WTC11 (cell line): Measurements from ENCODE around the gene GSK3B. TPM values are rescaled to one million over a fixed set of nuclear protein-coding genes. Genes with fewer than 3 reads are reported as not detected.

Experiments used
- ATAC-seq: fragments of 200-7000 bp; cut with Tn5 transposase; 2 replicates; pipeline ENCODE4 v1.10.0; 2021; ENCODE audit warnings: mild to moderate bottlenecking, moderate library complexity
- CTCF ChIA-PET: fragments of 300-600 bp; sonication (Branson Sonifier 250); formaldehyde crosslinking; loops from one replicate; lab custom pipeline; 2021; ENCODE audit warnings: antibody characterized with exemption; lab: Charles Lee
- POLR2A ChIA-PET: fragments of 350-600 bp; sonication (Branson Sonifier 250); formaldehyde crosslinking; loops from one replicate; lab custom pipeline; 2021; ENCODE audit warnings: antibody characterized with exemption; lab: Charles Lee
- DNase-seq: peaks from one replicate; pipeline ENCODE4 v3.0.0; 2021; ENCODE audit warnings: low spot score
- H3K27ac Mint-ChIP-seq: 2 replicates; pipeline ENCODE4 v1.8.0; 2021; ENCODE audit warnings: mixed read lengths
- H3K27me3 Mint-ChIP-seq: 2 replicates; pipeline ENCODE4 v1.8.0; 2021; ENCODE audit warnings: low read depth, mild to moderate bottlenecking, moderate library complexity, mixed read lengths
- H3K36me3 Mint-ChIP-seq: 2 replicates; pipeline ENCODE4 v1.8.0; 2021; ENCODE audit warnings: mixed read lengths
- H3K4me1 Mint-ChIP-seq: 2 replicates; pipeline ENCODE4 v1.8.0; 2022; ENCODE audit warnings: mixed read lengths
- H3K4me3 Mint-ChIP-seq: 2 replicates; pipeline ENCODE4 v1.8.0; 2021; ENCODE audit warnings: mild to moderate bottlenecking, moderate library complexity, mixed read lengths
- H3K9me3 Mint-ChIP-seq: 2 replicates; pipeline ENCODE4 v1.8.0; 2021; ENCODE audit warnings: mixed read lengths
- CREM ChIP-seq: sonication (generic); formaldehyde crosslinking; IDR thresholded peaks from 2 replicates; pipeline ENCODE4 v1.8.1; 2022; ENCODE audit warnings: mild to moderate bottlenecking, missing genetic modification reagents, moderate library complexity
- ERG ChIP-seq: fragments of 250-450 bp; sonication (Bioruptor Pico); IDR thresholded peaks from 2 replicates; pipeline ENCODE4 v1.8.0; 2021; ENCODE audit warnings: mild to moderate bottlenecking
- ETV6 ChIP-seq: sonication (generic); formaldehyde crosslinking; IDR thresholded peaks from 2 replicates; pipeline ENCODE4 v1.8.1; 2022; ENCODE audit warnings: mild to moderate bottlenecking, missing genetic modification reagents
- FOXP1 ChIP-seq: sonication (generic); formaldehyde crosslinking; IDR thresholded peaks from 2 replicates; pipeline ENCODE4 v1.8.0; 2022; ENCODE audit warnings: missing genetic modification reagents, mild to moderate bottlenecking, moderate library complexity, borderline replicate concordance
- GRHL2 ChIP-seq: fragments of 250-450 bp; sonication (Bioruptor Pico); IDR thresholded peaks from 2 replicates; pipeline ENCODE4 v1.8.0; 2022; ENCODE audit warnings: mild to moderate bottlenecking, moderate library complexity; ENCODE audit not compliant: insufficient replicate concordance, severe bottlenecking
- IRF1 ChIP-seq: sonication (generic); formaldehyde crosslinking; IDR thresholded peaks from 2 replicates; pipeline ENCODE4 v1.8.0; 2023; ENCODE audit warnings: missing genetic modification reagents
- MYBL2 ChIP-seq: sonication (generic); formaldehyde crosslinking; IDR thresholded peaks from 2 replicates; pipeline ENCODE4 v1.8.1; 2023; ENCODE audit warnings: mild to moderate bottlenecking, moderate library complexity, missing genetic modification reagents
- NFATC4 ChIP-seq: fragments of 250-450 bp; sonication (Bioruptor Pico); IDR thresholded peaks from 2 replicates; pipeline ENCODE4 v1.9.0; 2021; ENCODE audit warnings: mild to moderate bottlenecking
- NFE2L1 ChIP-seq: sonication (generic); formaldehyde crosslinking; IDR thresholded peaks from 2 replicates; pipeline ENCODE4 v1.8.1; 2023; ENCODE audit warnings: missing genetic modification reagents
- RELA ChIP-seq: sonication (generic); formaldehyde crosslinking; IDR thresholded peaks from 2 replicates; pipeline ENCODE4 v1.8.1; 2022; ENCODE audit warnings: missing genetic modification reagents, mild to moderate bottlenecking, borderline replicate concordance
- SP1 ChIP-seq: sonication (generic); formaldehyde crosslinking; conservative IDR thresholded peaks from 2 replicates; pipeline ENCODE4 v1.8.1; 2022; ENCODE audit warnings: missing genetic modification reagents
- TEAD4 ChIP-seq: sonication (generic); formaldehyde crosslinking; IDR thresholded peaks from 2 replicates; pipeline ENCODE4 v1.8.0; 2022; ENCODE audit warnings: mild to moderate bottlenecking, missing genetic modification reagents
- TP53 ChIP-seq: sonication (generic); formaldehyde crosslinking; IDR thresholded peaks from 2 replicates; pipeline ENCODE4 v1.8.1; 2023; ENCODE audit warnings: mild to moderate bottlenecking, missing genetic modification reagents
- USF2 ChIP-seq: sonication (generic); formaldehyde crosslinking; IDR thresholded peaks from 2 replicates; pipeline ENCODE4 v1.8.1; 2023; ENCODE audit warnings: mild to moderate bottlenecking, missing genetic modification reagents, moderate library complexity
- ZNF121 ChIP-seq: sonication (generic); formaldehyde crosslinking; IDR thresholded peaks from 2 replicates; pipeline ENCODE4 v1.8.0; 2023; ENCODE audit warnings: missing genetic modification reagents
- ZNF138 ChIP-seq: sonication (generic); formaldehyde crosslinking; conservative IDR thresholded peaks from 2 replicates; pipeline ENCODE4 v1.8.1; 2022; ENCODE audit warnings: mild to moderate bottlenecking, moderate library complexity, missing genetic modification reagents
- ZNF423 ChIP-seq: fragments of 250-450 bp; sonication (Bioruptor Pico); IDR thresholded peaks from 2 replicates; pipeline ENCODE4 v2.1.2; 2022; ENCODE audit warnings: mild to moderate bottlenecking, moderate library complexity
- ZNF671 ChIP-seq: fragments of 250-450 bp; sonication (Bioruptor Pico); IDR thresholded peaks from 2 replicates; pipeline ENCODE4 v1.8.0; 2021; ENCODE audit warnings: mild to moderate bottlenecking
- total RNA-seq: library from RNA; stranded (reverse); gene quantifications from 3 replicates; pipeline ENCODE4 v1.2.3, GENCODE V29; 2021
- TF ChIP-seq, protein P1 (sequence below): sonication (generic); formaldehyde crosslinking; IDR thresholded peaks from 2 replicates; pipeline ENCODE4 v1.8.0; 2022; ENCODE audit warnings: mild to moderate bottlenecking, missing genetic modification reagents
- TF ChIP-seq, protein P2 (sequence below): sonication (generic); formaldehyde crosslinking; IDR thresholded peaks from 2 replicates; pipeline ENCODE4 v1.8.1; 2022; ENCODE audit warnings: low read depth, mild to moderate bottlenecking, moderate library complexity, missing genetic modification reagents, borderline replicate concordance
- TF ChIP-seq, protein P3 (sequence below): sonication (generic); formaldehyde crosslinking; IDR thresholded peaks from 2 replicates; pipeline ENCODE4 v1.8.0; 2022; ENCODE audit warnings: mild to moderate bottlenecking, missing genetic modification reagents
- TF ChIP-seq, protein P4 (sequence below): fragments of 250-450 bp; sonication (Bioruptor Pico); IDR thresholded peaks from 2 replicates; pipeline ENCODE4 v2.1.2; 2022; ENCODE audit warnings: mild to moderate bottlenecking, moderate library complexity

Gene GSK3B
- total RNA-seq, 1 experiment from 2014 or later: 48.9 TPM

DNA sequence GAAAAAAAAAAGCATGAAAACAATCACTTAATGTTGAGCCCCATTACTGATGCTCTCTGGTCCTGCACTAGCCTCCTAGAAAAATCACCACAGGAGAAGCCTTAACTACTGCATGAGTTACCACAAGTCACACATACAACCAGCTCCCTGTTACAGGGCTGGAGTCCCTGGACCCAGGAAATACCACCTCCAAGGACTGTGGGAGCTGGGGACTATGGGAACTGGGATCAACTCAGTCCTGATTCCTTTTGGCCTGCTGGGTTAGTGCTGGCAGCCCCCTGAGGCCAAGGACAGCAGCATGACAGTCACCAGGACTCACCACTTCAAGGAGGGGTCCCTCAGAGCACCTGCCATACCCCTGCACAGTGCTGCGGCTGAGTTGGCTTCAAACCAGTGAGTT lies 311.8 kb downstream of the GSK3B start:
- Mint-ChIP-seq H3K27ac (no peak overlapping the region), H3K4me3 (no peak overlapping the region), H3K9me3 (no peaks in the 10 kb centered on the region), H3K27me3 (no peaks in the 10 kb centered on the region), H3K4me1 (no peaks in the 10 kb centered on the region), H3K36me3 (no peaks in the 10 kb centered on the region)
- ChIA-PET CTCF (interaction anchor here (0.5 kb wide), 1 partner anchor 425 kb away, joined by 8 read pairs; no protein-coding TSS in a partner anchor), POLR2A (no interaction called here)
- DNase-seq (no peak), ATAC-seq (no peak)
- TF ChIP-seq GRHL2 (CRISPR knock-in tag) (no peak), NFE2L1 (no peak), TEAD4 (CRISPR knock-in tag) (no peak), ERG (CRISPR knock-in tag) (no peak), MYBL2 (CRISPR knock-in tag) (no peak)
- TF ChIP-seq, protein P1, sequence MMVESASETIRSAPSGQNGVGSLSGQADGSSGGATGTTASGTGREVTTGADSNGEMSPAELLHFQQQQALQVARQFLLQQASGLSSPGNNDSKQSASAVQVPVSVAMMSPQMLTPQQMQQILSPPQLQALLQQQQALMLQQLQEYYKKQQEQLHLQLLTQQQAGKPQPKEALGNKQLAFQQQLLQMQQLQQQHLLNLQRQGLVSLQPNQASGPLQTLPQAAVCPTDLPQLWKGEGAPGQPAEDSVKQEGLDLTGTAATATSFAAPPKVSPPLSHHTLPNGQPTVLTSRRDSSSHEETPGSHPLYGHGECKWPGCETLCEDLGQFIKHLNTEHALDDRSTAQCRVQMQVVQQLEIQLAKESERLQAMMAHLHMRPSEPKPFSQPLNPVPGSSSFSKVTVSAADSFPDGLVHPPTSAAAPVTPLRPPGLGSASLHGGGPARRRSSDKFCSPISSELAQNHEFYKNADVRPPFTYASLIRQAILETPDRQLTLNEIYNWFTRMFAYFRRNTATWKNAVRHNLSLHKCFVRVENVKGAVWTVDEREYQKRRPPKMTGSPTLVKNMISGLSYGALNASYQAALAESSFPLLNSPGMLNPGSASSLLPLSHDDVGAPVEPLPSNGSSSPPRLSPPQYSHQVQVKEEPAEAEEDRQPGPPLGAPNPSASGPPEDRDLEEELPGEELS (CRISPR knock-in tag): no peak

DNA sequence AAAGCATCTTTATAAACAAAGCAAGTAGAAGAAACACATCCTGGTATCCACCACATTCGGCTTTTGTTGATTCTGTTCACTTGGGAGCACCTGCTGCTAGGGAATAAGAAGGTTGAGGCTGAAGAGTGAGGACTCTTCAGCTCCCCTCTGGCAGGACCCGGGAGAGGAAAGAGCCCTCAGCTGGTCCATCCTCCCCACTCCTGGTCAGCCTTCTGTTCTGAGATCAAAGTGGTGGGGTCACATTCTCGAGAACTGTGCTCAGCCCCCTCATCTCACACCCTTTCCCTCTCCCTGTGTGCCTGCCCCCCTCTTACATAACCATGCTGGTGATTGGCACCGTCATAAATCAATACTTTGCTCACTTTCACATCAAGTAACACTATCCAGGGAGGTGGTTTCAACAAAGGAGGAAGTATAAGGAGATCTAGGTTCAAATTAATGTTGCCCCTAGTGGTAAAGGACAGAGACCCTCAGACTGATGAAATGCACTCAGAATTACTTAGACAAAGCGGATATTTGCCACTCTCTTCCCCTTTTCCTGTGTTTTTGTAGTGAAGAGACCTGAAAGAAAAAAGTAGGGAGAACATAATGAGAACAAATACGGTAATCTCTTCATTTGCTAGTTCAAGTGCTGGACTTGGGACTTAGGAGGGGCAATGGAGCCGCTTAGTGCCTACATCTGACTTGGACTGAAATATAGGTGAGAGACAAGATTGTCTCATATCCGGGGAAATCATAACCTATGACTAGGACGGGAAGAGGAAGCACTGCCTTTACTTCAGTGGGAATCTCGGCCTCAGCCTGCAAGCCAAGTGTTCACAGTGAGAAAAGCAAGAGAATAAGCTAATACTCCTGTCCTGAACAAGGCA lies 312.7 kb downstream of the GSK3B start, which contains the start of gene NR1I2:
NR1I2 (plus strand) TSS at position 772 of the 869 bp plus-strand sequence.
- no peaks in the 10 kb centered on the region for H3K36me3 Mint-ChIP-seq
- TF ChIP-seq RELA (no peak), TP53 (CRISPR knock-in tag) (no peak), ZNF138 (CRISPR knock-in tag) (no peak), IRF1 (CRISPR knock-in tag) (no peak), ETV6 (CRISPR knock-in tag) (no peak), NFATC4 (CRISPR knock-in tag) (no peak), CREM (CRISPR knock-in tag) (no peak), USF2 (CRISPR knock-in tag) (no peak), ZNF121 (no peak), GRHL2 (CRISPR knock-in tag) (no peak), FOXP1 (no peak), ZNF671 (CRISPR knock-in tag) (no peak), SP1 (CRISPR knock-in tag) (no peak), ZNF423 (CRISPR knock-in tag) (no peak)
- TF ChIP-seq, protein P2, sequence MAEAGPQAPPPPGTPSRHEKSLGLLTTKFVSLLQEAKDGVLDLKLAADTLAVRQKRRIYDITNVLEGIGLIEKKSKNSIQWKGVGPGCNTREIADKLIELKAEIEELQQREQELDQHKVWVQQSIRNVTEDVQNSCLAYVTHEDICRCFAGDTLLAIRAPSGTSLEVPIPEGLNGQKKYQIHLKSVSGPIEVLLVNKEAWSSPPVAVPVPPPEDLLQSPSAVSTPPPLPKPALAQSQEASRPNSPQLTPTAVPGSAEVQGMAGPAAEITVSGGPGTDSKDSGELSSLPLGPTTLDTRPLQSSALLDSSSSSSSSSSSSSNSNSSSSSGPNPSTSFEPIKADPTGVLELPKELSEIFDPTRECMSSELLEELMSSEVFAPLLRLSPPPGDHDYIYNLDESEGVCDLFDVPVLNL (CRISPR knock-in tag): no peak
- TF ChIP-seq, protein P3, sequence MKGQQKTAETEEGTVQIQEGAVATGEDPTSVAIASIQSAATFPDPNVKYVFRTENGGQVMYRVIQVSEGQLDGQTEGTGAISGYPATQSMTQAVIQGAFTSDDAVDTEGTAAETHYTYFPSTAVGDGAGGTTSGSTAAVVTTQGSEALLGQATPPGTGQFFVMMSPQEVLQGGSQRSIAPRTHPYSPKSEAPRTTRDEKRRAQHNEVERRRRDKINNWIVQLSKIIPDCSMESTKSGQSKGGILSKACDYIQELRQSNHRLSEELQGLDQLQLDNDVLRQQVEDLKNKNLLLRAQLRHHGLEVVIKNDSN (CRISPR knock-in tag): no peak
- TF ChIP-seq, protein P4, sequence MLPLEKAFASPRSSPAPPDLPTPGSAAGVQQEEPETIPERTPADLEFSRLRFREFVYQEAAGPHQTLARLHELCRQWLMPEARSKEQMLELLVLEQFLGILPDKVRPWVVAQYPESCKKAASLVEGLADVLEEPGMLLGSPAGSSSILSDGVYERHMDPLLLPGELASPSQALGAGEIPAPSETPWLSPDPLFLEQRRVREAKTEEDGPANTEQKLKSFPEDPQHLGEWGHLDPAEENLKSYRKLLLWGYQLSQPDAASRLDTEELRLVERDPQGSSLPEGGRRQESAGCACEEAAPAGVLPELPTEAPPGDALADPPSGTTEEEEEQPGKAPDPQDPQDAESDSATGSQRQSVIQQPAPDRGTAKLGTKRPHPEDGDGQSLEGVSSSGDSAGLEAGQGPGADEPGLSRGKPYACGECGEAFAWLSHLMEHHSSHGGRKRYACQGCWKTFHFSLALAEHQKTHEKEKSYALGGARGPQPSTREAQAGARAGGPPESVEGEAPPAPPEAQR (CRISPR knock-in tag): no peak
- TF ChIP-seq, protein P1 (CRISPR knock-in tag): no peak
- CTCF ChIA-PET: no interaction called here
- peaks cover 5% of the 10 kb centered on the region for H3K9me3 Mint-ChIP-seq
- POLR2A ChIA-PET: no interaction called here
- H3K27ac Mint-ChIP-seq: no peak within 1 kb of the TSS
- H3K4me1 Mint-ChIP-seq: no peaks in the 10 kb centered on the region
- no peak within 1 kb of the TSS for H3K4me3 Mint-ChIP-seq
- H3K27me3 Mint-ChIP-seq: no peaks in the 10 kb centered on the region; the same call in 1 of the 2 replicates
- peak; percentile 36; the same call in 1 of the 2 replicates for ATAC-seq
- no peak for DNase-seq
